HL-60 (cell line): ENCODE data around the gene CFAP74.

Experiments used
- CTCF ChIP-seq: IDR thresholded peaks from one replicate; pipeline ENCODE4 v1.5.1; 2011; ENCODE audit warnings: low read length, control low read depth, inconsistent platforms; ENCODE audit not compliant: insufficient read depth
- GABPA ChIP-seq: IDR thresholded peaks from 2 replicates; pipeline ENCODE4 v1.6.1; 2012; ENCODE audit warnings: low read depth
- POLR2AphosphoS5 ChIP-seq: IDR thresholded peaks from 2 replicates; pipeline ENCODE4 v1.6.1; 2012; ENCODE audit warnings: low read depth
- REST ChIP-seq: IDR thresholded peaks from 2 replicates; pipeline ENCODE4 v1.6.1; 2012; ENCODE audit warnings: low read depth; ENCODE audit not compliant: insufficient replicate concordance
- SPI1 ChIP-seq: IDR thresholded peaks from 2 replicates; pipeline ENCODE4 v1.6.1; 2012; ENCODE audit warnings: low read depth, mild to moderate bottlenecking, borderline replicate concordance

- no peak for TF ChIP-seq POLR2AphosphoS5
- TF ChIP-seq CTCF, result no peak
- peak; percentile 65 for TF ChIP-seq REST
- TF ChIP-seq GABPA, result no peak
- TF ChIP-seq SPI1, result no peak
Observed at GRCh38 chr1:1974834-1975233, 28.8 kb downstream of the CFAP74 start.
